Common myeloid progenitor, CD34-positive (primary cell): ENCODE results near the gene ANXA3.

ENCODE experiments used
- CTCF ChIA-PET: fragments of 350-600 bp; sonication (Branson Sonifier 250); formaldehyde crosslinking; loops from one replicate; lab custom pipeline; 2021; ENCODE audit warnings: antibody characterized with exemption; lab: Charles Lee
- POLR2A ChIA-PET: fragments of 350-600 bp; sonication (Branson Sonifier 250); formaldehyde crosslinking; loops from one replicate; lab custom pipeline; 2021; ENCODE audit warnings: antibody characterized with exemption; lab: Charles Lee
- DNase-seq, 3 donors: peaks; one replicate each; pipeline versions ENCODE4 v3.0.0 to v3.0.0-alpha.2; 2013
- H3K27ac ChIP-seq, 2 experiments: 1 replicate in 1 of 2; 2 replicates in 1 of 2; pipeline ENCODE4 v1.7.0; 2013; ENCODE audit warnings: inconsistent platforms in 2 of 2, low read length in 2 of 2, mild to moderate bottlenecking in 2 of 2, low read depth in 1 of 2, moderate library complexity in 1 of 2; ENCODE audit not compliant: severe bottlenecking in 2 of 2, insufficient read depth in 1 of 2, poor library complexity in 1 of 2
- H3K27me3 ChIP-seq, 5 experiments: replicated peaks in 2 of 5; 1 replicate in 3 of 5; 2 replicates in 2 of 5; pipeline versions ENCODE4 v1.6.1 to v1.7.0; 2013; ENCODE audit warnings: low read length in 4 of 5, mild to moderate bottlenecking in 2 of 5, moderate library complexity in 2 of 5, inconsistent platforms in 1 of 5; ENCODE audit not compliant: insufficient read depth in 5 of 5, control insufficient read depth in 4 of 5
- H3K36me3 ChIP-seq, 4 experiments: 1 replicate in 2 of 4; 2 replicates in 2 of 4; pipeline versions ENCODE4 v1.6.1 to v1.7.0; 2013; ENCODE audit warnings: low read length in 3 of 4, control low read depth in 1 of 4, mild to moderate bottlenecking in 1 of 4; ENCODE audit not compliant: control insufficient read depth in 4 of 4, insufficient read depth in 4 of 4
- H3K4me1 ChIP-seq, 4 experiments: 1 replicate in 3 of 4; 2 replicates in 1 of 4; pipeline versions ENCODE4 v1.6.1 to v1.7.1; 2013; ENCODE audit warnings: low read length in 3 of 4, mild to moderate bottlenecking in 3 of 4, control low read depth in 1 of 4, inconsistent platforms in 1 of 4, moderate library complexity in 1 of 4; ENCODE audit not compliant: control insufficient read depth in 4 of 4, insufficient read depth in 4 of 4; ENCODE audit errors: control extremely low read depth in 1 of 4
- H3K4me3 ChIP-seq, 7 experiments: 1 replicate in 4 of 7; 2 replicates in 3 of 7; pipeline versions ENCODE4 v1.5.1 to v1.7.0; 2013; ENCODE audit warnings: mild to moderate bottlenecking in 7 of 7, low read length in 6 of 7, moderate library complexity in 6 of 7, inconsistent platforms in 2 of 7, low read depth in 2 of 7, control low read depth in 1 of 7; ENCODE audit not compliant: insufficient read depth in 4 of 7, control insufficient read depth in 1 of 7; ENCODE audit errors: extremely low read depth in 1 of 7
- H3K9me3 ChIP-seq, 5 experiments: 1 replicate in 4 of 5; 2 replicates in 1 of 5; pipeline versions ENCODE4 v1.6.1 to v1.7.1; 2013; ENCODE audit warnings: low read length in 4 of 5, mild to moderate bottlenecking in 2 of 5, inconsistent platforms in 1 of 5, low read depth in 1 of 5, moderate library complexity in 1 of 5; ENCODE audit not compliant: control insufficient read depth in 4 of 5, insufficient read depth in 2 of 5; ENCODE audit errors: control extremely low read depth in 1 of 5
- WGBS: methylation state at CpG from one replicate; pipeline ENCODE4 v1.1.5; 2013; ENCODE audit not compliant: insufficient coverage; 5-methylcytosine and 5-hydroxymethylcytosine counted together

The ANXA3 gene

GRCh38 chr4:78627046-78627965 lies 75.7 kb downstream of the ANXA3 start:
- DNase-seq, result no peak
- 100% methylated on average over 3 of the region's 3 CpGs for WGBS
- H3K36me3 ChIP-seq, result no peaks in the 10 kb centered on the region
- POLR2A ChIA-PET, result no interaction called here
- CTCF ChIA-PET, result interaction anchor here (0.5 to 6.5 kb wide), 6 partner anchors 11 to 62 kb away, joined by 3 to 23 read pairs (median 4); no protein-coding TSS in a partner anchor
- no peaks in the 10 kb centered on the region for H3K9me3 ChIP-seq
- no peak overlapping the region for H3K27ac ChIP-seq
- peaks cover 3 to 29% (median 25%) of the 10 kb centered on the region in 4 experiments for H3K4me1 ChIP-seq
- no peak overlapping the region for H3K4me3 ChIP-seq
- H3K27me3 ChIP-seq, result no peaks in the 10 kb centered on the region

DNA sequence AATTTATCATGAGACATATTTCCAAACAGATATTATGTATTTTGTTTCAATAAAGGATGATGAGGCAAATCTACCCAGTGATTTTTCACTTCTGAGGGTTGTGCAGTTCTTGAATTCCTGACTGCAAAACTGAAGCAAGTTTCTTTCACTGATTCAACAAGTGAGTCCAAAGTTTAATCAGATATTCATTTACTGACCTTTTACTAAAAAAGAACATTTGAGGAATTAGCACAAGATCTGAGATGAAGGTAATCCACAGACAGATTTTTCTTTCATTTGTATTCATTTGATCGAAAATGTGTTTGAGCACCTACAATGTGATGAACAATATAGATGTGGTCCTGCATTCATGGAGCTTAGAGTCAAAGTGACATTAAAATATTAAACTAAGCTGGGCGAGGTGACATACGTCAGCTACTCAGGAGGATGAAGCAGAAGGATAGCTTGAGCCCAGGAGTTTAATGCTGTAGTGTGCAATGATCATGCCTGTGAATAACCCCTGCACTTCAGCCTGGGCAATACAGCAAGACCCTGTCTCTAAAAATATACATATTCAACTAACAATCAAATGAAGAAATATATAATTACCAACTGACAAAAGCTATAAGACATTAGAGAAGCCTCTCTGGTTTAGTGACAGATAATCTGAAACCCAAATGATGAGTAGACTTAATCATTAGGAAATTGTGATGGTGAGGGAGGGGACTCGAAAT lies 76.6 kb downstream of the ANXA3 start:
- CTCF ChIA-PET, result interaction anchor here (0.5 to 6.5 kb wide), 6 partner anchors 12 to 63 kb away, joined by 3 to 23 read pairs (median 4); no protein-coding TSS in a partner anchor
- no peak for DNase-seq
- Histone ChIP-seq H3K36me3 (no peaks in the 10 kb centered on the region), H3K4me3 (no peak overlapping the region), H3K9me3 (no peaks in the 10 kb centered on the region), H3K27ac (no peak overlapping the region), H3K27me3 (no peaks in the 10 kb centered on the region), H3K4me1 (peaks cover 3 to 33% (median 26%) of the 10 kb centered on the region in 4 experiments)
- POLR2A ChIA-PET, result no interaction called here
- 100% methylated on average over 3 of the region's 4 CpGs for WGBS

- Histone ChIP-seq H3K4me3 (no peak overlapping the region), H3K36me3 (no peaks in the 10 kb centered on the region), H3K4me1 (peaks cover 3 to 39% (median 27%) of the 10 kb centered on the region in 4 experiments), H3K9me3 (no peaks in the 10 kb centered on the region), H3K27ac (peak overlapping the region in 1 of 2 experiments; percentile 65), H3K27me3 (no peaks in the 10 kb centered on the region)
- ChIA-PET CTCF (interaction anchor here (1.4 to 6.5 kb wide), 7 partner anchors 8 to 234 kb away, joined by 3 to 23 read pairs (median 7); no protein-coding TSS in a partner anchor), POLR2A (no interaction called here)
- 83% methylated on average over 2 of the region's 4 CpGs for WGBS
- DNase-seq, result peak in 2 of 3 donors; percentile 61 to 70
Measured at GRCh38 chr4:78629991-78630541, 78.5 kb downstream of the ANXA3 start.

DNA sequence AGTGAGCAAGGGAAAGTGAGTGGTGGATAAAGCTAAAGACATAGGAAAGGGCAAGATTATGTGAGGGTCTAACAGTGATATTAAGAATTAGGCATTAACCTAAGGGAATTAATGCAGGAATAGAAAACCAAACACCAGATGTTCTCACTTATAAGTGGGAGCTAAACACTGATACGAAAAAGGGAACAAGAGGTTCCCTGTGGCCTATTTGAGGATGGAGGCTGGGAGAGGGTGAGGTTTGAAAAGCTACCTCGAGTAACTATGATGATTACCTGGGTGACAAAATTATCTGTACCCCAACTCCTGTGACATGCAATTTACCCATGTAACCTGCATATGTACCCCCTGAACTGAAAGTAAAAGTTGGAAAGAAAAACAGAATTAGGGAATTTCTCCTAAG lies 79.0 kb downstream of the ANXA3 start:
- CTCF ChIA-PET, result interaction anchor here (1.4 to 6.5 kb wide), 6 partner anchors 9 to 234 kb away, joined by 3 to 23 read pairs (median 9); no protein-coding TSS in a partner anchor
- Histone ChIP-seq H3K27ac (peak overlapping the region in 1 of 2 experiments; percentile 55), H3K36me3 (no peaks in the 10 kb centered on the region), H3K27me3 (no peaks in the 10 kb centered on the region), H3K4me3 (peak overlapping the region in 1 of 7 experiments; percentile 2), H3K9me3 (no peaks in the 10 kb centered on the region), H3K4me1 (peaks cover 3 to 39% (median 27%) of the 10 kb centered on the region in 4 experiments)
- DNase-seq, result peak in 1 of 3 donors; percentile 60
- WGBS, result no CpG with 5 or more reads among the region's 2 CpGs
- POLR2A ChIA-PET, result no interaction called here

DNA sequence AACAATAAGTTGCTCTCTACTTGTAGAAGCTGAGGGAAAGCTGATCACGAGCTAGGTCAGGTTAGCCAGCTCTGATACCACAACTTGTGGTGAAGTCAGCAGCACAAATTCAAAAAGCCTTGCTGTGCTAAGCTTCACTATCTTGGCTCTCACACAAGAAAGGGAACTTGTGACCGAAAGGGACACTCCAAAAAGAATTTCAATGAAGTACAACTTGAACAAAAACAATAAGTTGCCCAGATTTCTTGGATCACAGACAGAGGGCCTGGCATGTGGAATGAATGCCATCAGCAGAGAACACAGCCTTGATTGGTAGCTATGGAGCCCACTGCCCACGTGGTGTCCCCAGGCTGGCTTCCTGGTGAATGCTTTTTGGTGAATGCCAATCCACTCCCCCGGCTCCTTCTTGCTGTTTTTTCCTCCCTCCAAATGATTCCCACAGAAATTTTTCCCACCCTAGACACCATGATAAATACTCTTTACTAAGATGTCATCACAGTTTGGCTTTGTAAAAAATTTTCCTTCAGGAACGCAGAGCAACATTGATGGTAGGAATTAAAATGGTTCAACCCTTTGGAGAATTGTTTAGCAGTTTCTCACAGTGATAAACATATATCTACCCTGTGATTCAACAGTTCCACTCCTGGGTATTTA lies 82.6 kb downstream of the ANXA3 start:
- WGBS, result 84% methylated on average over 3 of the region's 5 CpGs
- DNase-seq, result peak in 1 of 3 donors; percentile 68
- CTCF ChIA-PET, result interaction anchor here (0.6 to 1.6 kb wide), 4 partner anchors 12 to 1671 kb away, joined by 3 to 5 read pairs (median 4); no protein-coding TSS in a partner anchor
- POLR2A ChIA-PET, result no interaction called here
- Histone ChIP-seq H3K9me3 (no peaks in the 10 kb centered on the region), H3K27me3 (no peaks in the 10 kb centered on the region), H3K27ac (no peak overlapping the region), H3K36me3 (no peaks in the 10 kb centered on the region), H3K4me3 (no peak overlapping the region), H3K4me1 (peaks cover 7 to 41% (median 35%) of the 10 kb centered on the region in 4 experiments)
